SH-SY5Y (cell line): ENCODE results near the gene SMC1B.

Experiments used
- GATA2 ChIP-seq: IDR thresholded peaks from 2 replicates; pipeline ENCODE4 v1.6.1; 2011; ENCODE audit warnings: mild to moderate bottlenecking, low read depth, low read length
- GATA3 ChIP-seq: IDR thresholded peaks from 2 replicates; pipeline ENCODE4 v1.6.1; 2011; ENCODE audit warnings: low read depth, mild to moderate bottlenecking, low read length, moderate library complexity

DNA sequence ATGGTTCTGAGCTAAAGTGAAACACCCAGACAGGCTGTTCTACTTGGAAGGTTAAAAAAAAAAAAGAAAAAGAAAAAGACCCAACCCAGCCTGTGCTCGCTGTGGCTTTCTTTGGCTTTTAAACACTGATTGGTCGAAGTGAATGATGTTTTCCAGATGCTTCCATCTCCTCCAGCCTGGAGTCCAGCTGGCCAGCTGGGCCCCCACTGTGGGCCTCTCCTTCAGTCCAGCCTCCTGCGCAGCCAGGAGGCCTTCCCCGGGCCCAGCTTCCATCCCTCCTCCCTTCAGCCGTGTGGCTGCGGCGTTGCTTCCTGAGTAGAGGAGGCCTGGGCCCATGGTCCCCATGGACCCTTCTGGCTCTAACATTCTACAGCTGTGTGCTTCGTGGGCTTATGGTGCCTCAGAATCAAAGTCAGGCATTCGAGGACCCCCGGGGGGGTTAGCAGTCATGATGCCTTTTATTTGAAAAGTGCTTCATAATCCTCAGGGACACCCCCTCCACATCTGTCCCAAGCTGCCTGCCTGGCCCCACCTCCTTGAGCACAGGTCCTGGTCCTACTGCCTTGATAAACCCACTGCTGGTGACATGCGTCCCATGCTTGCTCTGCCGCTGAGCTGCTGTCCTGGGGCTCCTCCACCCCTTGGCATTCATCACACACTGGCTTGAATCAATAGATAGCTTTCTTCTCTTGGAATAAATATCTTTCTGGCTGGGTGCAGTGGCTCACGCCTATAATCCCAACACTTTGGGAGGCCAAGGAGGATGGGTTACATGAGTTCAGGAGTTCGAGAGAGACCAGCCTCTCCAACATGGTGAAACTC, 47.1 kb upstream of the SMC1B start:
- TF ChIP-seq GATA2 (no peak), GATA3 (no peak)
